ENCODE data around the gene MAML3. TPM values are rescaled to one million over a fixed set of nuclear protein-coding genes. Genes with fewer than 3 reads are reported as not detected.

The MAML3 gene
- total RNA-seq, 2 experiments from 2014 or later: 4.0 to 4.1 TPM

GRCh38 chr4:140097572-140097971, 56.4 kb downstream of the MAML3 start:
- POLR2A ChIA-PET: no interaction called here
- no peaks in the 10 kb centered on the region for H3K27me3 Mint-ChIP-seq (ENCODE audit: low read depth)
- peaks cover 4% of the 10 kb centered on the region for H3K36me3 Mint-ChIP-seq (ENCODE audit: low read depth)
- H3K4me3 Mint-ChIP-seq: no peak overlapping the region
- CTCF ChIA-PET: interaction anchor here (1.0 to 1.7 kb wide), 8 partner anchors 15 to 156 kb away, joined by 3 to 9 read pairs (median 4); no protein-coding TSS in a partner anchor
- no peaks in the 10 kb centered on the region for H3K9me3 Mint-ChIP-seq (ENCODE audit: insufficient read depth)
- peaks cover 92% of the 10 kb centered on the region for H3K4me1 Mint-ChIP-seq (ENCODE audit: low read depth)
- no peak overlapping the region for H3K27ac Mint-ChIP-seq
- ATAC-seq (no peak), DNase-seq (no peak)

- Mint-ChIP-seq H3K4me1 (ENCODE audit: low read depth) (peaks cover 93% of the 10 kb centered on the region), H3K27me3 (ENCODE audit: low read depth) (no peaks in the 10 kb centered on the region), H3K9me3 (ENCODE audit: insufficient read depth) (no peaks in the 10 kb centered on the region), H3K27ac (peak overlapping the region; percentile 97), H3K4me3 (peak overlapping the region; percentile 79), H3K36me3 (ENCODE audit: low read depth) (peaks cover 2% of the 10 kb centered on the region)
- DNase-seq: no peak
- ChIA-PET POLR2A (interaction anchor here (3.1 kb wide), 1 partner anchor 55 kb away, joined by 33 read pairs; the partner anchor contains the start of gene MAML3), CTCF (interaction anchor here (1.1 to 1.7 kb wide), 7 partner anchors 15 to 157 kb away, joined by 3 to 9 read pairs (median 4); no protein-coding TSS in a partner anchor)
- no peak for ATAC-seq
Measured at GRCh38 chr4:140096921-140097320, 57.1 kb downstream of the MAML3 start.

- Mint-ChIP-seq H3K9me3 (ENCODE audit: insufficient read depth) (no peaks in the 10 kb centered on the region), H3K27ac (peak overlapping the region; percentile 97), H3K4me3 (peak overlapping the region; percentile 79), H3K27me3 (ENCODE audit: low read depth) (no peaks in the 10 kb centered on the region), H3K36me3 (ENCODE audit: low read depth) (peaks cover 2% of the 10 kb centered on the region), H3K4me1 (ENCODE audit: low read depth) (peaks cover 92% of the 10 kb centered on the region)
- ChIA-PET POLR2A (interaction anchor here (1.0 to 3.1 kb wide), 7 partner anchors 9 to 277 kb away, joined by 3 to 33 read pairs (median 8); partner anchors contain the start of genes MAML3 and SCOC), CTCF (interaction anchor here (1.0 to 2.7 kb wide), 12 partner anchors 19 to 157 kb away, joined by 4 to 12 read pairs (median 6); no protein-coding TSS in a partner anchor)
- DNase-seq (no peak), ATAC-seq (no peak)
Measured at GRCh38 chr4:140096483-140096861, 57.5 kb downstream of the MAML3 start.

GRCh38 chr4:140095694-140096482, 58.1 kb downstream of the MAML3 start:
- Mint-ChIP-seq H3K4me3 (peak overlapping the region; percentile 79), H3K4me1 (ENCODE audit: low read depth) (peaks cover 91% of the 10 kb centered on the region), H3K27ac (peak overlapping the region; percentile 97), H3K9me3 (ENCODE audit: insufficient read depth) (no peaks in the 10 kb centered on the region), H3K36me3 (ENCODE audit: low read depth) (peaks cover 2% of the 10 kb centered on the region), H3K27me3 (ENCODE audit: low read depth) (no peaks in the 10 kb centered on the region)
- ATAC-seq (peak; percentile 75), DNase-seq (peak; percentile 84)
- CTCF ChIA-PET: interaction anchor here (0.7 to 2.7 kb wide), 17 partner anchors 10 to 158 kb away, joined by 3 to 12 read pairs (median 4); partner anchors contain the start of gene MAML3
- POLR2A ChIA-PET: interaction anchor here (0.6 to 3.1 kb wide), 14 partner anchors 8 to 278 kb away, joined by 3 to 33 read pairs (median 4); partner anchors contain the start of genes MAML3 and SCOC

GRCh38 chr4:140094438-140095420, 59.3 kb downstream of the MAML3 start:
- Mint-ChIP-seq H3K4me3 (peak overlapping the region; percentile 79), H3K4me1 (ENCODE audit: low read depth) (peaks cover 83% of the 10 kb centered on the region), H3K27ac (peak overlapping the region; percentile 97), H3K27me3 (ENCODE audit: low read depth) (no peaks in the 10 kb centered on the region), H3K36me3 (ENCODE audit: low read depth) (peaks cover 2% of the 10 kb centered on the region), H3K9me3 (ENCODE audit: insufficient read depth) (no peaks in the 10 kb centered on the region)
- ChIA-PET POLR2A (interaction anchor here (0.6 to 3.1 kb wide), 13 partner anchors 9 to 158 kb away, joined by 3 to 33 read pairs (median 4); partner anchors contain the start of gene MAML3), CTCF (interaction anchor here (0.8 to 2.8 kb wide), 19 partner anchors 10 to 439 kb away, joined by 3 to 19 read pairs (median 4); partner anchors contain the start of gene MAML3)
- DNase-seq (peak; percentile 81), ATAC-seq (peak; percentile 72)

GRCh38 chr4:140092094-140092851, 61.7 kb downstream of the MAML3 start:
- peak overlapping the region; percentile 36 for H3K4me3 Mint-ChIP-seq
- H3K4me1 Mint-ChIP-seq (ENCODE audit: low read depth): peaks cover 61% of the 10 kb centered on the region
- ATAC-seq (no peak), DNase-seq (no peak)
- CTCF ChIA-PET: interaction anchor here (1.0 to 2.8 kb wide), 3 partner anchors 11 to 40 kb away, joined by 3 to 19 read pairs (median 3); no protein-coding TSS in a partner anchor
- no peaks in the 10 kb centered on the region for H3K27me3 Mint-ChIP-seq (ENCODE audit: low read depth)
- no peaks in the 10 kb centered on the region for H3K9me3 Mint-ChIP-seq (ENCODE audit: insufficient read depth)
- POLR2A ChIA-PET: no interaction called here
- H3K36me3 Mint-ChIP-seq (ENCODE audit: low read depth): peaks cover 2% of the 10 kb centered on the region
- no peak overlapping the region for H3K27ac Mint-ChIP-seq

GRCh38 chr4:140091305-140091704, 62.7 kb downstream of the MAML3 start:
- H3K4me3 Mint-ChIP-seq: no peak overlapping the region
- H3K36me3 Mint-ChIP-seq (ENCODE audit: low read depth): peaks cover 2% of the 10 kb centered on the region
- H3K4me1 Mint-ChIP-seq (ENCODE audit: low read depth): peaks cover 51% of the 10 kb centered on the region
- no peak overlapping the region for H3K27ac Mint-ChIP-seq
- ATAC-seq (no peak), DNase-seq (no peak)
- H3K9me3 Mint-ChIP-seq (ENCODE audit: insufficient read depth): no peaks in the 10 kb centered on the region
- ChIA-PET CTCF (interaction anchor here (4.3 kb wide), 1 partner anchor 39 kb away, joined by 17 read pairs; no protein-coding TSS in a partner anchor), POLR2A (interaction anchor here (0.7 kb wide), 1 partner anchor 9 kb away, joined by 3 read pairs; no protein-coding TSS in a partner anchor)
- H3K27me3 Mint-ChIP-seq (ENCODE audit: low read depth): no peaks in the 10 kb centered on the region

GRCh38 chr4:140090215-140090731, 63.7 kb downstream of the MAML3 start:
- ATAC-seq: no peak
- no peak overlapping the region for H3K4me3 Mint-ChIP-seq
- ChIA-PET POLR2A (interaction anchor here (1.0 kb wide), 1 partner anchor 19 kb away, joined by 3 read pairs; no protein-coding TSS in a partner anchor), CTCF (interaction anchor here (0.8 to 4.3 kb wide), 6 partner anchors 9 to 60 kb away, joined by 3 to 17 read pairs (median 4); no protein-coding TSS in a partner anchor)
- H3K36me3 Mint-ChIP-seq (ENCODE audit: low read depth): no peaks in the 10 kb centered on the region
- peaks cover 41% of the 10 kb centered on the region for H3K4me1 Mint-ChIP-seq (ENCODE audit: low read depth)
- no peak for DNase-seq
- no peak overlapping the region for H3K27ac Mint-ChIP-seq
- no peaks in the 10 kb centered on the region for H3K9me3 Mint-ChIP-seq (ENCODE audit: insufficient read depth)
- H3K27me3 Mint-ChIP-seq (ENCODE audit: low read depth): no peaks in the 10 kb centered on the region

GRCh38 chr4:140089216-140089615, 64.8 kb downstream of the MAML3 start:
- CTCF ChIA-PET: interaction anchor here (1.3 to 4.3 kb wide), 4 partner anchors 19 to 40 kb away, joined by 3 to 17 read pairs (median 6); no protein-coding TSS in a partner anchor
- Mint-ChIP-seq H3K4me1 (ENCODE audit: low read depth) (peaks cover 34% of the 10 kb centered on the region), H3K36me3 (ENCODE audit: low read depth) (no peaks in the 10 kb centered on the region), H3K9me3 (ENCODE audit: insufficient read depth) (no peaks in the 10 kb centered on the region), H3K27me3 (ENCODE audit: low read depth) (no peaks in the 10 kb centered on the region), H3K4me3 (no peak overlapping the region), H3K27ac (no peak overlapping the region)
- no peak for ATAC-seq
- DNase-seq: no peak
- POLR2A ChIA-PET: no interaction called here

GRCh38 chr4:140088323-140088967, 65.5 kb downstream of the MAML3 start:
- CTCF ChIA-PET: interaction anchor here (1.1 to 4.3 kb wide), 3 partner anchors 18 to 44 kb away, joined by 3 to 17 read pairs (median 6); no protein-coding TSS in a partner anchor
- no peak for DNase-seq
- no peaks in the 10 kb centered on the region for H3K36me3 Mint-ChIP-seq (ENCODE audit: low read depth)
- peaks cover 27% of the 10 kb centered on the region for H3K4me1 Mint-ChIP-seq (ENCODE audit: low read depth)
- no peaks in the 10 kb centered on the region for H3K9me3 Mint-ChIP-seq (ENCODE audit: insufficient read depth)
- H3K27ac Mint-ChIP-seq: no peak overlapping the region
- no peaks in the 10 kb centered on the region for H3K27me3 Mint-ChIP-seq (ENCODE audit: low read depth)
- no peak overlapping the region for H3K4me3 Mint-ChIP-seq
- ATAC-seq: no peak
- POLR2A ChIA-PET: no interaction called here

Measured in activated CD8-positive, alpha-beta T cell treated with anti-CD3 and anti-CD28 coated beads, Interleukin-2, amount 10 ng/mL, durations not matched to agents 7 days and 5 days (primary cell).